K562 (cell line): ENCODE results near the gene AMZ2. TPM values are rescaled to one million over a fixed set of nuclear protein-coding genes. Genes with fewer than 3 reads are reported as not detected.
"Not testable (repeated sequence)": the region's sequence is repeated elsewhere in the genome, so short reads cannot be mapped to it uniquely, and the experiment has no call there.

Source experiments
- ATAC-seq: fragments of 200-7000 bp; cut with Tn5 transposase; 3 replicates; pipeline ENCODE4 v1.9.1; 2020; ENCODE audit warnings: moderate library complexity
- BruUV-seq: library from RNA; stranded (reverse); fragments of 400-500 nt; replicated peaks from 2 replicates; lab custom pipeline; 2021; lab: Mats Ljungman, UMichigan
- CTCF ChIA-PET: fragments of 300-600 bp; formaldehyde crosslinking; extraction: SDS; loops from one replicate; lab custom pipeline; 2021; ENCODE audit warnings: low intra/inter-chr PET ratio; lab: Yijun Ruan, JAX
- POLR2A ChIA-PET: fragments of 300-600, 350-650 bp; sonication (Branson Sonifier 250); formaldehyde crosslinking; extraction: SDS; loops from one replicate; lab custom pipeline; 2021; ENCODE audit warnings: antibody characterized with exemption, inconsistent platforms; lab: Yijun Ruan, JAX
- DNase-seq, 4 experiments: peaks; one replicate each; pipeline versions ENCODE4 v3.0.0 to v3.0.0-alpha.2; 2011 to 2018; ENCODE audit warnings: low spot score in 3 of 4, mixed read lengths in 3 of 4; ENCODE audit errors: extremely low read depth in 1 of 4
- FAIRE-seq: peaks from 2 replicates; lab custom pipeline; 2011; peaks lifted over from hg19 to GRCh38; lab: Jason Lieb, UNC
- H2AFZ ChIP-seq: 2 replicates; pipeline ENCODE4 v1.6.0; 2011; ENCODE audit warnings: low read depth, low read length, control low read depth, inconsistent platforms
- H3K27ac ChIP-seq: fragments of 200-600 bp; 3 replicates; pipeline ENCODE4 v1.8.0; 2011; ENCODE audit warnings: low read depth, mild to moderate bottlenecking, control low read depth, inconsistent platforms, low read length, moderate library complexity, mixed read lengths; ENCODE audit errors: extremely low read depth
- H3K27me3 ChIP-seq, 2 experiments: fragments of 300-600 bp in 1 of 2; 2 replicates in 1 of 2; 3 replicates in 1 of 2; pipeline versions ENCODE4 v1.6.0 to v1.8.0; 2011; ENCODE audit warnings: inconsistent platforms in 2 of 2, low read length in 2 of 2, mild to moderate bottlenecking in 1 of 2, mixed read lengths in 1 of 2, moderate library complexity in 1 of 2; ENCODE audit not compliant: control insufficient read depth in 2 of 2, insufficient read depth in 2 of 2
- H3K36me3 ChIP-seq: fragments of 300-600 bp; 3 replicates; pipeline ENCODE4 v1.8.0; 2011; ENCODE audit warnings: mild to moderate bottlenecking, low read length, inconsistent platforms; ENCODE audit not compliant: control insufficient read depth, insufficient read depth
- H3K4me1 ChIP-seq, 2 experiments: fragments of 200-600 bp in 1 of 2; replicated peaks in 1 of 2; 2 replicates in 1 of 2; 3 replicates in 1 of 2; pipeline versions ENCODE4 v1.5.1 to v1.8.0; 2011; ENCODE audit warnings: inconsistent platforms in 2 of 2, low read length in 2 of 2, mild to moderate bottlenecking in 1 of 2, mixed read lengths in 1 of 2, moderate library complexity in 1 of 2; ENCODE audit not compliant: control insufficient read depth in 2 of 2, insufficient read depth in 2 of 2
- H3K4me2 ChIP-seq: 2 replicates; pipeline ENCODE4 v1.6.1; 2011; ENCODE audit warnings: low read length, control low read depth, inconsistent platforms, mixed read lengths; ENCODE audit not compliant: insufficient read depth
- H3K4me3 ChIP-seq: fragments of 200-600 bp; sonication (generic), shearing (Covaris generic); 2 replicates; pipeline ENCODE4 v1.5.1; 2016; ENCODE audit warnings: control low read depth, inconsistent platforms
- H3K79me2 ChIP-seq: fragments of 200-600 bp; 3 replicates; pipeline ENCODE4 v1.8.0; 2011; ENCODE audit warnings: low read length, inconsistent platforms; ENCODE audit not compliant: control insufficient read depth, insufficient read depth
- H3K9ac ChIP-seq, 2 experiments: 2 replicates each; pipeline versions ENCODE4 v1.6.0 to v1.6.1; 2011; ENCODE audit warnings: low read depth in 2 of 2, low read length in 2 of 2, control low read depth in 1 of 2, inconsistent platforms in 1 of 2, mild to moderate bottlenecking in 1 of 2, mixed read lengths in 1 of 2; ENCODE audit not compliant: insufficient read depth in 1 of 2
- H3K9me1 ChIP-seq: one replicate; pipeline ENCODE4 v1.6.0; 2011; ENCODE audit warnings: inconsistent platforms, mild to moderate bottlenecking, low read length, moderate library complexity; ENCODE audit not compliant: control insufficient read depth, insufficient read depth
- H3K9me3 ChIP-seq: replicated peaks from 2 replicates; pipeline ENCODE4 v1.5.1; 2011; ENCODE audit warnings: low read depth, low read length, inconsistent platforms; ENCODE audit not compliant: control insufficient read depth, insufficient read depth
- H4K20me1 ChIP-seq: replicated peaks from 2 replicates; pipeline ENCODE4 v1.6.1; 2011; ENCODE audit warnings: low read length, inconsistent platforms, mixed read lengths; ENCODE audit not compliant: control insufficient read depth, insufficient read depth
- EGR1 ChIP-seq: fragments of 450-650 bp; conservative IDR thresholded peaks from 2 replicates; pipeline ENCODE4 v1.6.1; 2017; ENCODE audit warnings: mild to moderate bottlenecking
- NFYB ChIP-seq: IDR thresholded peaks from 2 replicates; pipeline ENCODE4 v1.6.1; 2011; ENCODE audit warnings: mild to moderate bottlenecking, moderate library complexity; ENCODE audit not compliant: insufficient read length; ENCODE audit errors: extremely low read depth
- PYGO2 ChIP-seq: fragments of 450-650 bp; IDR thresholded peaks from 2 replicates; pipeline ENCODE4 v1.6.1; 2016; ENCODE audit warnings: mild to moderate bottlenecking, missing genetic modification characterization, moderate library complexity, missing compliant biosample characterization
- RBM15 ChIP-seq: fragments of 200-400 bp; formaldehyde crosslinking; IDR thresholded peaks from 2 replicates; pipeline ENCODE4 v1.6.1; 2018; ENCODE audit warnings: mild to moderate bottlenecking, low read length, moderate library complexity; ENCODE audit not compliant: insufficient read depth
- RFX5 ChIP-seq: IDR thresholded peaks from 2 replicates; pipeline ENCODE4 v1.6.1; 2011; ENCODE audit warnings: low read depth, mild to moderate bottlenecking, improper control_type of control experiment, low read length
- SMARCE1 ChIP-seq: fragments of 450-650 bp; IDR thresholded peaks from 2 replicates; pipeline ENCODE4 v1.7.1; 2016; ENCODE audit warnings: mild to moderate bottlenecking
- SRSF3 ChIP-seq: fragments of 200-400 bp; formaldehyde crosslinking; IDR thresholded peaks from 2 replicates; pipeline ENCODE4 v1.6.1; 2016; ENCODE audit warnings: mild to moderate bottlenecking, low read length, moderate library complexity; ENCODE audit not compliant: insufficient read depth
- TEAD2 ChIP-seq: fragments of 450-650 bp; IDR thresholded peaks from 2 replicates; pipeline ENCODE4 v1.6.1; 2016; ENCODE audit warnings: missing genetic modification characterization, control low read depth, missing compliant biosample characterization
- ZBTB49 ChIP-seq: sonication (generic); formaldehyde crosslinking; IDR thresholded peaks from 2 replicates; pipeline ENCODE4 v1.8.0; 2022; ENCODE audit warnings: missing genetic modification reagents, mild to moderate bottlenecking, borderline replicate concordance
- ZNF274 ChIP-seq: IDR thresholded peaks from 2 replicates; pipeline ENCODE4 v1.6.1; 2011; ENCODE audit warnings: low read depth, mild to moderate bottlenecking, low read length, moderate library complexity, borderline replicate concordance
- ZNF384 ChIP-seq: IDR thresholded peaks from 2 replicates; pipeline ENCODE4 v1.6.1; 2012; ENCODE audit warnings: low read depth, low read length, improper control_type of control experiment
- WGBS: fragments of 100-300 bp; shearing (Covaris generic); methylation state at CpG from one replicate; pipeline ENCODE4 v1.1.6; 2016; ENCODE audit warnings: low coverage, mixed read lengths; ENCODE audit not compliant: insufficient coverage; ENCODE audit errors: missing lambda C conversion rate; 5-methylcytosine and 5-hydroxymethylcytosine counted together
- in situ Hi-C: fragments of 300-500 bp; cut with MboI; formaldehyde crosslinking; loops from 4 replicates; pipeline ENCODE4 v1.15.0; 2018; ENCODE audit warnings: inconsistent platforms, mixed read lengths
- intact Hi-C: fragments of 100-400 bp; cut with micrococcal nuclease; formaldehyde crosslinking; loops from 2 replicates; pipeline ENCODE4 v1.14.2; 2022
- polyA plus RNA-seq, 8 experiments: library from polyadenylated mRNA; depleted of rRNA in 4 of 8; stranded (reverse) in 5 of 8; unstranded in 3 of 8; fragments of >200 nt; fragmentation: Nextera tagmentation in 2 of 8; fragmentation: Illumina TruSeq in 1 of 8; extraction: Ambion mirVana in 2 of 8; extraction: Trizol in 1 of 8; gene quantifications; 2 replicates each; pipeline versions ENCODE4 v1.2.1 to v1.2.3, GENCODE V29; 2011 to 2014; ENCODE audit warnings: inconsistent platforms in 1 of 8, missing spikeins in 1 of 8
- total RNA-seq, 7 experiments: library from RNA; depleted of rRNA in 6 of 7; stranded (reverse); fragments of >200 nt in 6 of 7; fragmentation: Illumina TruSeq in 2 of 7; extraction: Trizol in 2 of 7; gene quantifications; 2 replicates each; pipeline versions ENCODE4 v1.2.1 to v1.2.3, GENCODE V29; 2011 to 2021; ENCODE audit warnings: low replicate concordance in 1 of 7

Gene AMZ2
- total and polyA plus RNA-seq, 9 of the 15 experiments (the other 6 are each of a cell fraction or from before 2014, with no cell fraction given) = 22.6 to 92.2 (median 52.6) TPM

- H4K20me1 ChIP-seq, H3K4me2 ChIP-seq, H3K4me3 ChIP-seq, H3K27ac ChIP-seq, in situ Hi-C loops, H3K4me1 ChIP-seq, CTCF ChIA-PET, H3K9me3 ChIP-seq, H3K36me3 ChIP-seq, H3K9me1 ChIP-seq, DNase-seq, H2AFZ ChIP-seq, POLR2A ChIA-PET, H3K9ac ChIP-seq, intact Hi-C loops, BruUV-seq, H3K79me2 ChIP-seq: not testable (repeated sequence)
- ATAC-seq (peak; percentile 31; the same call in 1 of the 3 replicates), FAIRE-seq (peak; percentile 51)
- peaks cover 4 to 20% of the 10 kb centered on the region in 2 experiments; a peak in 4 of 5 replicates for H3K27me3 ChIP-seq
- WGBS = 12% methylated on average over 9 of the region's 9 CpGs
- TF ChIP-seq EGR1 = peak; percentile 25; the same call in 1 of the 2 replicates
These were observed 19.7 kb upstream of the AMZ2 start for GRCh38 chr17:68228039-68228680.

DNA sequence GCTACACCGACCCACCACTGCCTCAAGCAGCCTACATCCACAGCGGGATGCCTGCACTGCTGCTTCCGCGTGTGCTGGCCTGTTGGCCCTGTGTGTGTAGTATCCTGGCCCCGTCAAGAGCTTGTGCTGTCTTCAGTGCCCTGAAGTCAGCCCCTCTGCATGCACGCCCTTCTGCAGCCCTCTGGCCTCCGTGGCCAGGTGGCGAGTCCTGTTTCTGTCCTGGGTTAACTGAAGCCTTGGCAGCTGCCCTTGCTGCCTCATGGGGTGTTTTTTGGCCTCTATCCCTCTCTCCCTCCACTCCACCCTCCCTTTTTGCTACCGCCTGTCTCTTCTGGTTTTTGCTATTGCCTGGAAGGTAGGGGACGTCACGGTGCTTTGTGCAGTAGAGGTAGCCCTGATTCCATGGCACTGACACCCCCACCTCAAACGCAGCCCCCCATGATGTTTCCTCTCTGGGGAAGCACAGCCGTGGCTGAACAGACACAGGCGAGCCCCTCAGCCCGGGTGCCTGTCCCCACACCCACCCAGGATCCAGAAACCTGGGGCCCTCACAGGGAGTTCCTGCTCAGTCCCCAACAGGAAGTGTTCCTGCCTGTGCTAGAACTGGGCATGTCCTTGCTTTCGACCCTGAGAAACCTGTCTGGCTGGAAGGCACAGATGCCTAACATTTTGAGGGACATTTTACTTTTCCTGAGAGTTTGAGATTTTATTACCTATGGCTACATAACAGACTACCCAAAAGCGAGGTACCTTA lies 18.8 kb upstream of the AMZ2 start:
- Histone ChIP-seq H3K9ac (no peak overlapping the region), H3K27ac (no peak overlapping the region), H3K79me2 (no peaks in the 10 kb centered on the region), H3K27me3 (peaks cover 4 to 20% of the 10 kb centered on the region in 2 experiments; a peak in 4 of 5 replicates), H3K4me2 (no peak overlapping the region), H3K4me1 (no peaks in the 10 kb centered on the region), H4K20me1 (no peaks in the 10 kb centered on the region), H3K4me3 (no peak overlapping the region), H2AFZ (no peak overlapping the region), H3K36me3 (no peaks in the 10 kb centered on the region), H3K9me1 (no peaks in the 10 kb centered on the region), H3K9me3 (no peaks in the 10 kb centered on the region)
- intact Hi-C loops (no loop called here), in situ Hi-C loops (no loop called here)
- no peak for DNase-seq
- ATAC-seq = no peak; the same call in 2 of the 3 replicates
- peak; percentile 26 for FAIRE-seq
- CTCF ChIA-PET = no interaction called here
- WGBS = 13% methylated on average over 15 of the region's 17 CpGs
- BruUV-seq = no TSS peak
- POLR2A ChIA-PET = no interaction called here
- TF ChIP-seq NFYB (no peak), RBM15 (no peak), ZNF384 (no peak), PYGO2 (no peak), ZNF274 (no peak), ZBTB49 (no peak), SMARCE1 (no peak), RFX5 (no peak), TEAD2 (no peak), SRSF3 (no peak)
